ENCODE results near the gene FHDC1.

DNA sequence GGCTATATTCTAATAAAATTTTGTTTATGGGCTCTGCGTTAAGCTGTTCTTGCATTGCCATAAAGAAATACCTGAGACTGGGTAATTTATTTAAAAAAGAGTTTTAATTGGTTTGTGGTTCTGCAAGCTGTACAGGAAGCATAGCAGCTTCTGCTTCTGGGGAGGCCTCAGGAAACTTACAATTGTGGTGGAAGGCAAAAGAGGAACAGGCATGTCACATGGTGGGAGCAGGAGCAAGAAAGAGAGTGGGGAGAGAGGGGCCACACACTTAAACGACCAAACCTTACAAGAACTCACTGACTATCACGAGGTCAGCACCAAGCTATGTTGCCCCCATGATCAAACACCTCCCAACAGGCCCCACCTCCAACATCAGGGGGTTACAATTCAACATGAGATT is 74.0 kb downstream of the FHDC1 start:
- no peak for TF ChIP-seq POLR2AphosphoS5 (IDR thresholded peaks at IDR 0.05)
- no peak for TF ChIP-seq POLR2A (IDR thresholded peaks at IDR 0.05)

Measured in transverse colon (tissue), 3 donors.